PC-3 (cell line): ENCODE results near the gene TRIM66. TPM values are rescaled to one million over a fixed set of nuclear protein-coding genes. Genes with fewer than 3 reads are reported as not detected.

ENCODE experiments used
- ATAC-seq: fragments of 200-7000 bp; cut with Tn5 transposase; 2 replicates; pipeline ENCODE4 v1.9.1; 2020; ENCODE audit warnings: mild to moderate bottlenecking, moderate library complexity
- BruUV-seq: library from RNA; stranded (reverse); fragments of 400-500 nt; replicated peaks from 2 replicates; lab custom pipeline; 2021; lab: Mats Ljungman, UMichigan
- CTCF ChIA-PET: fragments of 300-600 bp; sonication (Branson Sonifier 250); formaldehyde crosslinking; loops from one replicate; lab custom pipeline; 2022; ENCODE audit warnings: antibody characterized with exemption; lab: Charles Lee
- POLR2A ChIA-PET: fragments of 300-600 bp; sonication (Branson Sonifier 250); formaldehyde crosslinking; loops from one replicate; lab custom pipeline; 2022; ENCODE audit warnings: antibody characterized with exemption; ENCODE audit not compliant: unreplicated experiment; lab: Charles Lee
- DNase-seq: peaks from one replicate; pipeline ENCODE4 v3.0.0-alpha.2; 2015
- H2AFZ ChIP-seq: fragments of 300-600 bp; sonication (generic); 2 replicates; pipeline ENCODE4 v1.6.0; 2016; ENCODE audit warnings: antibody characterized with exemption, low read length
- H3F3A ChIP-seq: fragments of 300-600 bp; sonication (generic); one replicate; pipeline ENCODE4 v1.6.0; 2017; ENCODE audit warnings: antibody characterized with exemption, low read length, control low read depth, mild to moderate bottlenecking; ENCODE audit not compliant: unreplicated experiment
- H3K27ac ChIP-seq: fragments of 300-600 bp; sonication (generic); 2 replicates; pipeline ENCODE4 v1.5.1; 2016; ENCODE audit warnings: mild to moderate bottlenecking, low read length
- H3K27me3 ChIP-seq: fragments of 300-600 bp; sonication (generic); 2 replicates; pipeline ENCODE4 v1.6.1; 2016; ENCODE audit warnings: low read length, mixed read lengths
- H3K36me3 ChIP-seq: fragments of 300-600 bp; sonication (generic); 2 replicates; pipeline ENCODE4 v1.6.1; 2016; ENCODE audit warnings: low read depth, mixed run types, low read length, mixed read lengths
- H3K4me1 ChIP-seq: fragments of 300-600 bp; sonication (generic); 2 replicates; pipeline ENCODE4 v1.5.1; 2016; ENCODE audit warnings: low read length; ENCODE audit not compliant: insufficient read depth
- H3K4me2 ChIP-seq: fragments of 300-600 bp; sonication (generic); 2 replicates; pipeline ENCODE4 v1.6.0; 2016; ENCODE audit warnings: low read length
- H3K4me3 ChIP-seq: fragments of 300-600 bp; sonication (generic); 2 replicates; pipeline ENCODE4 v1.5.1; 2016; ENCODE audit warnings: mild to moderate bottlenecking, low read length, mixed read lengths
- H3K79me2 ChIP-seq: fragments of 300-600 bp; sonication (generic); 2 replicates; pipeline ENCODE4 v1.6.1; 2017; ENCODE audit warnings: low read length, mixed read lengths
- H3K9ac ChIP-seq: fragments of 300-600 bp; sonication (generic); 2 replicates; pipeline ENCODE4 v1.6.0; 2016; ENCODE audit warnings: mild to moderate bottlenecking, low read length
- H3K9me2 ChIP-seq: fragments of 300-600 bp; sonication (generic); replicated peaks from 2 replicates; pipeline ENCODE4 v1.6.1; 2016; ENCODE audit warnings: mixed run types, low read length, mixed read lengths
- H3K9me3 ChIP-seq: fragments of 300-600 bp; sonication (generic); 2 replicates; pipeline ENCODE4 v1.6.1; 2016; ENCODE audit warnings: low read length, mixed read lengths
- H4K20me1 ChIP-seq: fragments of 300-600 bp; sonication (generic); 2 replicates; pipeline ENCODE4 v1.6.1; 2016; ENCODE audit warnings: low read length, mixed read lengths
- EZH2 ChIP-seq: fragments of 300-600 bp; sonication (generic); IDR thresholded peaks from one replicate; pipeline ENCODE4 v1.6.1; 2017; ENCODE audit warnings: antibody characterized with exemption, mild to moderate bottlenecking, low read length; ENCODE audit not compliant: unreplicated experiment
- EZH2phosphoT487 ChIP-seq: fragments of 300-600 bp; sonication (generic); IDR thresholded peaks from 2 replicates; pipeline ENCODE4 v1.6.1; 2018; ENCODE audit warnings: mild to moderate bottlenecking, antibody characterized with exemption, low read length, borderline replicate concordance
- intact Hi-C: fragments of 100-400 bp; cut with micrococcal nuclease; formaldehyde crosslinking; loops from 2 replicates; pipeline ENCODE4 v1.9.0; 2023
- total RNA-seq: library from RNA; depleted of rRNA; stranded (reverse); fragments of >200 nt; gene quantifications from 2 replicates; pipeline ENCODE4 v1.2.3, GENCODE V29; 2014
- TF ChIP-seq, protein P1 (sequence below): fragments of 300-600 bp; sonication (generic); conservative IDR thresholded peaks from 2 replicates; pipeline ENCODE4 v1.5.1; 2017; ENCODE audit warnings: antibody characterized with exemption, low read depth, mild to moderate bottlenecking, low read length

TRIM66 gene
- total RNA-seq, 1 experiment from 2014 or later = 5.5 TPM

DNA sequence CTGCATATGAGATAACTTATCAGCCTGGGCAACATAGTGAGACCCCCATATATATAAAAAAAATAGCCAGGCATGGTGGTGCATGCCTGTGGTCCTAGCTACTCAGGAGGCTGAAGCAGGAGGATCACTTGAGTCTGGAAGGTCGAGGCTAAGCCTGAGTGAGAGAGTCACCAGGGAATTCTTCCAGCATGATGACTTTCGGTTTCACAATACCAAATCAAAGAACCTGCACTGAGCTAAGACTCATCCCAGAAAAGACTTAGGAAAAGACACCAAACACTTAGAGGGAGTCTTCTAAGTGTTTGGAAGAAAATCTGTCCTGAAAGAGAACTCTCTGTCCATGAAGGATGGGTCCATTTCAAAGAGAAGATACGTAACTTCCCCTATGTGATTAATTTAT, 101.2 kb downstream of the TRIM66 start:
- H3K9me2 ChIP-seq = no peaks in the 10 kb centered on the region
- BruUV-seq = no TSS peak
- ATAC-seq = no peak
- peak overlapping the region; percentile 47; the same call in 1 of the 2 replicates for H3K4me2 ChIP-seq
- no peak for DNase-seq
- H4K20me1 ChIP-seq = no peaks in the 10 kb centered on the region
- no peaks in the 10 kb centered on the region for H3K9me3 ChIP-seq
- ChIA-PET CTCF (no interaction called here), POLR2A (no interaction called here)
- no peak overlapping the region for H3K9ac ChIP-seq
- no peak overlapping the region for H3K4me3 ChIP-seq
- H3K36me3 ChIP-seq = no peaks in the 10 kb centered on the region
- intact Hi-C loops = no loop called here
- TF ChIP-seq EZH2 = no peak
- TF ChIP-seq, protein P1, sequence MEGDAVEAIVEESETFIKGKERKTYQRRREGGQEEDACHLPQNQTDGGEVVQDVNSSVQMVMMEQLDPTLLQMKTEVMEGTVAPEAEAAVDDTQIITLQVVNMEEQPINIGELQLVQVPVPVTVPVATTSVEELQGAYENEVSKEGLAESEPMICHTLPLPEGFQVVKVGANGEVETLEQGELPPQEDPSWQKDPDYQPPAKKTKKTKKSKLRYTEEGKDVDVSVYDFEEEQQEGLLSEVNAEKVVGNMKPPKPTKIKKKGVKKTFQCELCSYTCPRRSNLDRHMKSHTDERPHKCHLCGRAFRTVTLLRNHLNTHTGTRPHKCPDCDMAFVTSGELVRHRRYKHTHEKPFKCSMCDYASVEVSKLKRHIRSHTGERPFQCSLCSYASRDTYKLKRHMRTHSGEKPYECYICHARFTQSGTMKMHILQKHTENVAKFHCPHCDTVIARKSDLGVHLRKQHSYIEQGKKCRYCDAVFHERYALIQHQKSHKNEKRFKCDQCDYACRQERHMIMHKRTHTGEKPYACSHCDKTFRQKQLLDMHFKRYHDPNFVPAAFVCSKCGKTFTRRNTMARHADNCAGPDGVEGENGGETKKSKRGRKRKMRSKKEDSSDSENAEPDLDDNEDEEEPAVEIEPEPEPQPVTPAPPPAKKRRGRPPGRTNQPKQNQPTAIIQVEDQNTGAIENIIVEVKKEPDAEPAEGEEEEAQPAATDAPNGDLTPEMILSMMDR = no peak
- TF ChIP-seq EZH2phosphoT487 = no peak
- H2AFZ ChIP-seq = no peak overlapping the region
- H3K79me2 ChIP-seq = no peaks in the 10 kb centered on the region
- H3K27me3 ChIP-seq = no peaks in the 10 kb centered on the region
- no peaks in the 10 kb centered on the region for H3F3A ChIP-seq
- H3K4me1 ChIP-seq = no peaks in the 10 kb centered on the region
- H3K27ac ChIP-seq = no peak overlapping the region

DNA sequence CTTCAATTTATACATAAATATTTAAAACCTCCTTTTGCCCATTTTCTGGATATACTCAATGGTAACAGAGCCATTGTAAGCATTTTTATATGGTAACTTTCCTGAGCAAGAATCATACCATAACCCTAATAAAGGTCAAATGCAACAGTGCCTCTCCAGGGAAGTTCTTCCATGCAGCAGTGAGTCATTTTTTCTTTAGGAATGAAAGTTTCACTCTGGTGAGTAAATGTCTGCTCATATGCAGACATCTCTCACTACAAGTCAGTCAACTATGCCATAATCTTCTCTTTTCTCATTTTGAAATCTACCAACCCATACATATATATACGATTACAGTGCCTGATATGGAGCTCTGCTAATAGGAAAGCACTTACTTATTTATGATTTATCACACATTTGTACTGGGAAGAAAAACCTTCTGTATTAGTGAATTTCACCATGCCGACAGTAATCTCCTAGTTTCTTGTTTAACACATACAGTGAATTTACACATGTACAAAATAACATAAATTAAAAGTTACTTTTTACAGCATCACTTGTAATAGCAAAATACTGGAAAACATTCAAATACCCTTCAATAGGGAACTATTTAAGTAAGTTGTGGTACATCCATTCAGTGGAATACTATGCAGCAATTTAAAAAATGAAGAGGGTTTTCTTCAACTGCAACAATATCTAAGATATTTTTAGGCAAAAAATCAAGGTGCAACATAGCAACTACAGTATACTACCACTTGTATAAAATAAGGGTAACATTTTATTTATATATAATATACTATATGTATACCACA, 104.5 kb downstream of the TRIM66 start:
- no peak overlapping the region for H3K27ac ChIP-seq
- no peaks in the 10 kb centered on the region for H4K20me1 ChIP-seq
- H3K4me3 ChIP-seq = no peak overlapping the region
- no peaks in the 10 kb centered on the region for H3K4me1 ChIP-seq
- DNase-seq = peak; percentile 25
- BruUV-seq = no TSS peak
- no peaks in the 10 kb centered on the region for H3K9me3 ChIP-seq
- H3K9me2 ChIP-seq = no peaks in the 10 kb centered on the region
- ATAC-seq = no peak
- H3K36me3 ChIP-seq = no peaks in the 10 kb centered on the region
- no peaks in the 10 kb centered on the region for H3K79me2 ChIP-seq
- H3K9ac ChIP-seq = no peak overlapping the region
- POLR2A ChIA-PET = no interaction called here
- H3K4me2 ChIP-seq = no peak overlapping the region
- CTCF ChIA-PET = no interaction called here
- no peaks in the 10 kb centered on the region for H3K27me3 ChIP-seq
- no peak overlapping the region for H2AFZ ChIP-seq
- H3F3A ChIP-seq = no peaks in the 10 kb centered on the region
- TF ChIP-seq, protein P1 = no peak
- no peak for TF ChIP-seq EZH2
- no peak for TF ChIP-seq EZH2phosphoT487
- intact Hi-C loops = no loop called here

DNA sequence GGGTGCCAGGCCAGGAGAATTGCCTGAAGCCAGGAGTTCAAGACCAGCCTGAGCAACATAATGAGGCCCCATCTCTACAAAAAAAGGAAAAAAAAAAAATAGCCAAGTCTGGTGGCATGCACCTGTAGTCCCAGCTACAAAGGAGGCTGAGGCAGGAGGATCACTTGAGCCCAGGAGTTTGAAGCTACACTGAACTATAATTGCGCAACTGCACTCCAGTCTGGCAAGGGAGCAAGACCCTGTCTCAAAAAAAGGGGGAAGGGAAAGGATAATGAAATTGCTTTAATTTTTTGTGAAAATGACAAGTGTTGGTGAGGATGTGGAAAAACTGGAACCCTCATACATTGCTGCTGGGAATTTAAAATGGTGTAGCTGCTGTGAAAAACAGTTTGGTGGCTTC, 107.7 kb downstream of the TRIM66 start:
- Histone ChIP-seq H3F3A (no peaks in the 10 kb centered on the region), H2AFZ (no peak overlapping the region), H4K20me1 (no peaks in the 10 kb centered on the region), H3K79me2 (no peaks in the 10 kb centered on the region), H3K4me1 (no peaks in the 10 kb centered on the region), H3K9me2 (no peaks in the 10 kb centered on the region), H3K36me3 (no peaks in the 10 kb centered on the region), H3K27me3 (peaks cover 13% of the 10 kb centered on the region), H3K9me3 (no peaks in the 10 kb centered on the region), H3K27ac (no peak overlapping the region), H3K9ac (no peak overlapping the region), H3K4me2 (no peak overlapping the region), H3K4me3 (no peak overlapping the region)
- no peak for TF ChIP-seq EZH2phosphoT487
- no peak for TF ChIP-seq EZH2
- TF ChIP-seq, protein P1 = no peak
- intact Hi-C loops = no loop called here
- CTCF ChIA-PET = no interaction called here
- DNase-seq = no peak
- BruUV-seq = no TSS peak
- ATAC-seq = no peak
- POLR2A ChIA-PET = no interaction called here
